ENCODE measurements around the gene P2RX3.

The P2RX3 gene

DNA sequence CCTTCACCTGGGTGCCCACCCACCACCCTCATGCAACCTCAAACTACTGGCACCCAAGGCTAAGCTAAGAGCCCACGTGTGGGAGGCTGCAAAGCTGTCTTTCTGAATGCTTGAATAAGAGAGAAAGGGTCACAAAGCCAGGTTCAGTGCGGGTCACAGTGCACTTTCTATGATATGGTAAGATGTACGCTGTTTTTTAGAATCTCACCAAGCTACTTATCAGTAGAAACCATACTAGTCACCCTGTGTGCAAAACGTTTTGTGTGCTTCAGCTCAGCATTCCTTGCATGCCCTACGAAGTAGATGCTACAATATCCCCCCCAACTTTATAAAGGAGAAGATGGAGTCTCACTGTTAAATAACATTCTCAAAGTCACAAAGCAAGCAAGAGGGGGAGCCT is 14.9 kb downstream of the P2RX3 start:
- no peak overlapping the region for H3K4me3 ChIP-seq (ENCODE audit: low read depth, low read length)
- TF ChIP-seq, protein P1, sequence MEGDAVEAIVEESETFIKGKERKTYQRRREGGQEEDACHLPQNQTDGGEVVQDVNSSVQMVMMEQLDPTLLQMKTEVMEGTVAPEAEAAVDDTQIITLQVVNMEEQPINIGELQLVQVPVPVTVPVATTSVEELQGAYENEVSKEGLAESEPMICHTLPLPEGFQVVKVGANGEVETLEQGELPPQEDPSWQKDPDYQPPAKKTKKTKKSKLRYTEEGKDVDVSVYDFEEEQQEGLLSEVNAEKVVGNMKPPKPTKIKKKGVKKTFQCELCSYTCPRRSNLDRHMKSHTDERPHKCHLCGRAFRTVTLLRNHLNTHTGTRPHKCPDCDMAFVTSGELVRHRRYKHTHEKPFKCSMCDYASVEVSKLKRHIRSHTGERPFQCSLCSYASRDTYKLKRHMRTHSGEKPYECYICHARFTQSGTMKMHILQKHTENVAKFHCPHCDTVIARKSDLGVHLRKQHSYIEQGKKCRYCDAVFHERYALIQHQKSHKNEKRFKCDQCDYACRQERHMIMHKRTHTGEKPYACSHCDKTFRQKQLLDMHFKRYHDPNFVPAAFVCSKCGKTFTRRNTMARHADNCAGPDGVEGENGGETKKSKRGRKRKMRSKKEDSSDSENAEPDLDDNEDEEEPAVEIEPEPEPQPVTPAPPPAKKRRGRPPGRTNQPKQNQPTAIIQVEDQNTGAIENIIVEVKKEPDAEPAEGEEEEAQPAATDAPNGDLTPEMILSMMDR (IDR thresholded peaks at IDR 0.05; ENCODE audit: insufficient read depth, low read depth, low read length, missing control alignments) = no peak
- no peak for DNase-seq (ENCODE audit: low read depth)

DNA sequence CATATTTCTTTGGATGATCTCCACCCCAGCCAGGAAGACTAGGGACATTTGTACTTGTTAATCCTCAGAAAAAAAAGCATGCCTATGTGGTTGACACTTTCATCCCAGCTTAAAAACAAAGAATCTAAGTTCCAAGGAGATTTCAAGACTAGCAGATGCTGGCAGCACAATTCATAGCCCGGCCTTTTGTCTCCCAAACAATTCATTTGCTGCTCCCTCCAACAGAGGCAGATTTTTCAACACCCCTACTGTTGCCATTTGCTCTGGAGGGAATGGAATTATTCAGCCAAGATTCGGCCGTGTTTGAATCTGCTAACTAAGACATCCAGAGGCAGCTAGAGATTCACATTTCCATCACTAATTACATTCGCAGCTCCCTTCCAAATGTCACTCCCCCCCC is 15.3 kb downstream of the P2RX3 start:
- H3K4me3 ChIP-seq (ENCODE audit: low read depth, low read length) = no peak overlapping the region
- TF ChIP-seq, protein P1 (IDR thresholded peaks at IDR 0.05; ENCODE audit: insufficient read depth, low read depth, low read length, missing control alignments) = no peak

DNA sequence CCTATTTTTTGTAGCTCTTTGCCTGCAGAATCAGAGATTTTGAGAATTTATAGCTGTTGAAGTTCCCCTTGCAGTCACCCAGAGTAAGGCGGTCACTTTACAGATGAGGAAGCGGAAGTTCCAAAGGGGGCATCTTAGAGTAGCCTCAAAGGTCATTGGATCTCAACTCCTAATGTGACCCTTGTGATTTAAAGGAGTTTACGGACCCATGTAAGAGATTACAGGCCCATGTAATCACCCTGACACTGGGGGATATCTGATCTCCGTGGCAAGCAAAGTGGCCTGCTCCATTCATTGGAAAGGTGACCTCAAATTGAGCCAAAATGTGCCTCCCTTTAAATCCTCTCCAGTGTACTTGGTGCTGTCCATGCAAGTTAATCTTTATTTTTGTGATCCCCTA is 15.7 kb downstream of the P2RX3 start:
- no peak overlapping the region for H3K4me3 ChIP-seq (ENCODE audit: low read depth, low read length)
- TF ChIP-seq, protein P1 (IDR thresholded peaks at IDR 0.05; ENCODE audit: insufficient read depth, low read depth, low read length, missing control alignments) = no peak
- no peak for DNase-seq (ENCODE audit: low read depth)

More for the DNA sequence above, 15.3 kb downstream of the P2RX3 start:
- no peak for DNase-seq (ENCODE audit: low read depth)

DNA sequence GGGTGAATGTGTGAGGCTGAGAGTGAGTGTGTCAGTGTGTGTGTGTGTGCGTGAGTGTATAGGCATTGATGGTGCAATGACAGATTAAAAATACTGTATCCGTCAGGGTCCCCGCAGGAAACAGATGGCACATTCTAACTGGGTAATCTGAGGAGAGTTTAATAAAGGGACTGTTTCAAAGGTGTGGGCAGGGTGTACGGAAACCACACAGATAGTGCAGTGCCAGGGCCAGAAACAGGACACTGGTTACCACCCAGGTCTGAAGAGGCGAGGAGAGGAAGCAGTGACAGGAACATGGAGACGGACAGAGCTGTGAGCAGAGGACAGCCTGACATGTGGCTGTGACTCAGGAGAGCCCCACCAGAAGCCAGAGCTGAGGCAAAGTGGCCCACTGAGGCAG is 16.5 kb downstream of the P2RX3 start:
- no peak overlapping the region for H3K4me3 ChIP-seq (ENCODE audit: low read depth, low read length)
- DNase-seq (ENCODE audit: low read depth) = no peak
- TF ChIP-seq, protein P1 (IDR thresholded peaks at IDR 0.05; ENCODE audit: insufficient read depth, low read depth, low read length, missing control alignments) = no peak

DNA sequence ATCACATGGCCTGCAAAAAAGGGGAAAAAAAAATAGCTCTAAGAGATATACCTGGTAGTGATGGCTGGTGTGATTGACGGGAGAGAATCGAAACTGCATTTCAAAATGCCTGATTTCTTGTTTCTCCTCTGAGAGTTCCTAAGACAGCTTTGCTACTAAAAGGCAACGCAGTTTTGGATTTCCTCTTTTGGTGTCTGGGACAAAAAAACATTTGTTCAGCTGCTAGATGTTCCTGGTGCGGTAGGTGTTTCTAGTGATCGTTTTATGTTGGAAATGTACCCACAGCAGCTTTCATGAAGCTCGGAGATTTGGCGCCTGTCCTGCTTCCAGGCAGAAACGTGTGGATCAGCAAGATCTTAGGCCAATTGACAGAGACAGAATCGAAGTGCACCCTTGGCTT is 18.1 kb downstream of the P2RX3 start:
- TF ChIP-seq, protein P1 (IDR thresholded peaks at IDR 0.05; ENCODE audit: insufficient read depth, low read depth, low read length, missing control alignments) = no peak
- H3K4me3 ChIP-seq (ENCODE audit: low read depth, low read length) = no peak overlapping the region

DNA sequence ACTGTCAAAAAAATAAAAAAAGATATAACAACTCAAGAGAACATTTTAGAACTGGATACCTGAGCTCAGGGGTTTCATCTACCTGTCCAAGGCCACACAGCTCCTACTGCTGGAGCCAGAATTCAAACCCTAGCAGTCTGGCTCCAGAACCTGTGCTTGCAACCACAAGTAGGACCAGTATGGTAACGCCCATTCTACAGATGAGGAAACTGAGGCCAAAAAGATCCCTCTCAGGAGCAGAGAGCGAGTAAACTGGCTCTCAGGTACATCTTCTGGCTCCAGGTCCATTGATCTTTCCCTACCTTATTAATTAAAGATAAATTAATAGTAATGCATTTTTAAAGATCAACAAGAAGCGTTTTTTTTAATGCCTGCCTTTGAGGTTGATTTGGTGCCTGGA is 19.2 kb downstream of the P2RX3 start:
- H3K4me3 ChIP-seq (ENCODE audit: low read depth, low read length) = no peak overlapping the region
- TF ChIP-seq, protein P1 (IDR thresholded peaks at IDR 0.05; ENCODE audit: insufficient read depth, low read depth, low read length, missing control alignments) = no peak
- DNase-seq (ENCODE audit: low read depth) = no peak

More for the DNA sequence above, 18.1 kb downstream of the P2RX3 start:
- no peak for DNase-seq (ENCODE audit: low read depth)

DNA sequence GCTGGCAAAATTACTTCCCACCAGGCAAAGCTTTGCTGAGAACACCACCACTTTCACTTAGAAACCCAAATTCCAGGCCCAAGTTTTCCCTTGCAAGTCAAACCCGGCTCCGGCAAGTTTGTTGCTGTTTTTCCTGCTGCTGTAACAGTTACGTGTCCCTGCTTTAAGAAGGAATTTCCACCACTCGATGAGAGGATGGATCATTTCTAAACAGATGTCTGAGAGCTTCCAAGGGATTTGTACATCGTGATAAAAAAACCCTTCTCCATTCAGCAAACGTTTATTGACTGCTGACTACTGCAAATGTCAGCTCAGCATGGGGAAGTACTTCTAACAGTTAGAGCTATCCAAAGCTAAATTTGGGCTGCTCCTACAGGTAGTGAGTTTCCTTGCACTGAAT is 19.7 kb downstream of the P2RX3 start:
- no peak overlapping the region for H3K4me3 ChIP-seq (ENCODE audit: low read depth, low read length)
- TF ChIP-seq, protein P1 (IDR thresholded peaks at IDR 0.05; ENCODE audit: insufficient read depth, low read depth, low read length, missing control alignments) = no peak
- DNase-seq (ENCODE audit: low read depth) = no peak

Data from GM12865 (cell line).